VCaP (cell line): ENCODE data around the gene TULP1.

Experiments used
- H3K27ac ChIP-seq: fragments of 450-650 bp; 2 replicates; pipeline ENCODE4 v1.5.1; 2017
- CTCF ChIP-seq: fragments of 450-650 bp; conservative IDR thresholded peaks from 2 replicates; pipeline ENCODE4 v1.5.1; 2017; ENCODE audit warnings: mild to moderate bottlenecking, moderate library complexity

Gene TULP1

GRCh38 chr6:35512740-35513139 is at the start of gene TULP1:
Gene TULP1 (minus strand): TSS chr6:35512896. CDS start chr6:35512858, 38 bp downstream.
- H3K27ac ChIP-seq: no peak within 1 kb of the TSS
- no peak for TF ChIP-seq CTCF

DNA sequence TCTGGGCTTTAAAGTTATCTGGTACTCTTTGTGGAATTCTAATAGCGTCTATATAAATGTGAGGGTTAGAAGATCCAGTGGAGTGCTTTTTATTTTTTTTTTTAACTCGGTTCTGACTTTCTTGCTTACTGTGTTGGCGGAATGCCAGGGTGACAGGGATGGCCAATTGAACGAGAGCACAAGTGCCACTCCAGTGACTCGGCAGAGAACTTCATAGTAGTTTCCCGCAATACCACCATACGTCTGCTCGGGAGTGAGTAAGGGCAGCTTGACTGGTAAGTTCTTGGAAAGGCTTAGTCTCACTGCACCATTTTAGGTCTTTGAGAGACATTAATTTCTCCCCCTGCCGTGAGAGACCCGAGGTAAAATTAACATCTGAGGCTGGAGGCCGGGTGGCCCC is 49.4 kb upstream of the TULP1 start:
- TF ChIP-seq CTCF: no peak
- H3K27ac ChIP-seq: no peak overlapping the region

DNA sequence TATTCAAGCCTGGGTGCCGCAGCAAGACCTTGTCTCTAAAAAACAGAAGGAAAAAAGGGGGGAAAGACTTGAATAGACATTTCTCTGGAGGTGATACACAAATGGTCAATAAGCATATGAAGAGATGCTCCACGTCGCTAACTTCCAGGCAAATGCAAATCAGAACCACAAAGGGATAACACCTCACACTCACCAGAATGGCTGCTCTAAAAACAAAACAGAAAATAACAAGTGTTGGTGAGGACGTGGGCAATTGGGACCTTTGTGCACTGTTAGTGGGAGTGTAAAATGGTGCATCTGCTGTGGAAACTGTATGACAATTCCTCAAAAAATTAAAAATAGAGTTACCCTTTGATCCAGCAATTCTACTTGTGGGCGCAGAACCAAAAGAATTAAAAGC is 48.4 kb upstream of the TULP1 start:
- no peak for TF ChIP-seq CTCF
- H3K27ac ChIP-seq: no peak overlapping the region

GRCh38 chr6:35558571-35558970 is 45.9 kb upstream of the TULP1 start:
- H3K27ac ChIP-seq: no peak overlapping the region
- TF ChIP-seq CTCF: no peak

DNA sequence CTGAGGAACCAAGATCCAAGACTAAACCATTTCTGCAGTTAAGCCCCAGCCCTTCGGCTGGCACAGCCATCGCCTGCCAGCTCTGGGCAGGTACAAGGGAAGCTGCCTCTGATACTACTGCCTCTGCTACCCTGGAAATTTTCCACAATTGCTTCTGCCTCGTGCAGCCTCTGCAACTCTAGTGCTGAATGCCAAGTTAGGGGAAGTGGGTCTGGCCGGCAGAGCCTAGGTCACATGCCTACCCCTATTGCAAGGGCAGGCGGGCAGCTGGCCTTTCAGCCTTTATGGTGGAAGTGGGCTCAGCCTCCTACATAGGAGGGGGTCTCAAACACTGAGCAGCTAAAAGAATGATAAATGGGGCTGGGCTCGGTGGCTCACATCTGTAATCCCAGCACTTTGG is 44.5 kb upstream of the TULP1 start:
- no peak for TF ChIP-seq CTCF
- H3K27ac ChIP-seq: no peak overlapping the region

- TF ChIP-seq CTCF: no peak
- no peak overlapping the region for H3K27ac ChIP-seq
Measured at GRCh38 chr6:35554811-35555210, 42.1 kb upstream of the TULP1 start.

DNA sequence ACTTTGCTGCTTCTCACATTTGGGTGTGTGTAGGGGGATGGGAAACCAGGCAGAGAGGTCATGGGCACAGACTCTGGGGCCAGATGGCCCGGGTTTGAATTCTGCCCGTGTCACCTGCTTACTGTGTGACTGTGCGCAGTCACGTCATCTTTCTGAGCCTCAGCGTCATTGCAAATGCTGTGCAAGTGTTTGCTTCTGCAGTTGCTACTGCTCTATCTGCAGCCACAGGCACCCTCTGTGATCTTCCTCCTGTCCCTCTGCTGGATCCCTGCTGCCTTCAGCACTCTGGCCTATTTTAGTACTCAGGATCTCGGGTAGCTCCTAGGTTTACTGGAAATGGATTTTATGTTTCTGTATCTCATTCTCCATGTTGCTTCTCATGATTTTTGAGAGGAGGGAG is 40.6 kb upstream of the TULP1 start:
- H3K27ac ChIP-seq: no peak overlapping the region
- TF ChIP-seq CTCF: no peak
